Hepatocyte (in vitro differentiated cells): ENCODE measurements around the gene TRIM6. TPM values are rescaled to one million over a fixed set of nuclear protein-coding genes. Genes with fewer than 3 reads are reported as not detected.
A peak's percentile ranks its signal among the peaks of the same experiment; 100 is the strongest.
"Not testable (repeated sequence)": the region's sequence is repeated elsewhere in the genome, so short reads cannot be mapped to it uniquely, and the experiment has no call there.

ENCODE experiments used
- DNase-seq: peaks from one replicate; pipeline ENCODE4 v3.0.0-alpha.2; 2016; ENCODE audit warnings: low spot score
- H2AFZ ChIP-seq: fragments of 200-600 bp; sonication (generic); 2 replicates; pipeline ENCODE4 v1.6.0; 2016; ENCODE audit warnings: antibody characterized with exemption, mild to moderate bottlenecking
- H3K27ac ChIP-seq: fragments of 200-600 bp; sonication (generic); 2 replicates; pipeline ENCODE4 v1.5.1; 2016; ENCODE audit warnings: mild to moderate bottlenecking
- H3K27me3 ChIP-seq: fragments of 200-600 bp; sonication (generic); 2 replicates; pipeline ENCODE4 v1.6.1; 2016
- H3K36me3 ChIP-seq: fragments of 200-600 bp; sonication (generic); replicated peaks from 2 replicates; pipeline ENCODE4 v1.5.1; 2016; ENCODE audit warnings: low read depth; ENCODE audit not compliant: insufficient read depth
- H3K4me1 ChIP-seq: fragments of 200-600 bp; sonication (generic); 2 replicates; pipeline ENCODE4 v1.5.1; 2016; ENCODE audit warnings: mild to moderate bottlenecking, moderate library complexity; ENCODE audit not compliant: insufficient read depth
- H3K4me2 ChIP-seq: fragments of 200-600 bp; sonication (generic); 2 replicates; pipeline ENCODE4 v1.6.0; 2016
- H3K4me3 ChIP-seq: fragments of 200-600 bp; sonication (generic); 2 replicates; pipeline ENCODE4 v1.5.1; 2016; ENCODE audit warnings: mild to moderate bottlenecking
- H3K79me2 ChIP-seq: fragments of 200-600 bp; sonication (generic); 2 replicates; pipeline ENCODE4 v1.6.0; 2017; ENCODE audit warnings: mild to moderate bottlenecking
- H3K9me2 ChIP-seq: fragments of 200-600 bp; sonication (generic); replicated peaks from 2 replicates; pipeline ENCODE4 v1.6.0; 2017; ENCODE audit warnings: mild to moderate bottlenecking; ENCODE audit not compliant: insufficient read depth
- H3K9me3 ChIP-seq: fragments of 200-600 bp; sonication (generic); 2 replicates; pipeline ENCODE4 v1.5.1; 2016; ENCODE audit warnings: low read depth, mild to moderate bottlenecking
- H4K20me1 ChIP-seq: fragments of 200-600 bp; sonication (generic); 2 replicates; pipeline ENCODE4 v1.6.0; 2016; ENCODE audit warnings: mild to moderate bottlenecking; ENCODE audit not compliant: insufficient read depth, poor library complexity, severe bottlenecking
- CTCF ChIP-seq: fragments of 200-600 bp; sonication (generic); IDR thresholded peaks from 2 replicates; pipeline ENCODE4 v1.5.1; 2016; ENCODE audit warnings: antibody characterized with exemption, mild to moderate bottlenecking; ENCODE audit not compliant: poor library complexity
- EZH2 ChIP-seq: fragments of 200-600 bp; sonication (generic); IDR thresholded peaks from 2 replicates; pipeline ENCODE4 v1.6.1; 2016; ENCODE audit warnings: antibody characterized with exemption, mild to moderate bottlenecking, borderline replicate concordance
- EZH2phosphoT487 ChIP-seq: fragments of 200-600 bp; sonication (generic); IDR thresholded peaks from one replicate; pipeline ENCODE4 v1.6.1; 2018; ENCODE audit warnings: antibody characterized with exemption, mild to moderate bottlenecking, low read depth, moderate library complexity; ENCODE audit not compliant: unreplicated experiment, severe bottlenecking
- whole genome bisulfite sequencing: methylation state at CpG from one replicate; pipeline ENCODE4 v1.1.6; 2016; ENCODE audit warnings: low lambda C conversion rate; ENCODE audit errors: missing lambda C conversion rate; 5-methylcytosine and 5-hydroxymethylcytosine counted together
- polyA plus RNA-seq: library from polyadenylated mRNA; unstranded; fragments of >200 nt; fragmentation: Nextera tagmentation; extraction: Ambion mirVana; gene quantifications from 2 replicates; pipeline ENCODE4 v1.2.1, GENCODE V29; 2016
- total RNA-seq: library from RNA; depleted of rRNA; stranded (reverse); fragments of >200 nt; gene quantifications from 2 replicates; pipeline ENCODE4 v1.2.3, GENCODE V29; 2014

Gene TRIM6
- total and polyA plus RNA-seq, 2 experiments from 2014 or later: 4.3 to 10.7 TPM

DNA sequence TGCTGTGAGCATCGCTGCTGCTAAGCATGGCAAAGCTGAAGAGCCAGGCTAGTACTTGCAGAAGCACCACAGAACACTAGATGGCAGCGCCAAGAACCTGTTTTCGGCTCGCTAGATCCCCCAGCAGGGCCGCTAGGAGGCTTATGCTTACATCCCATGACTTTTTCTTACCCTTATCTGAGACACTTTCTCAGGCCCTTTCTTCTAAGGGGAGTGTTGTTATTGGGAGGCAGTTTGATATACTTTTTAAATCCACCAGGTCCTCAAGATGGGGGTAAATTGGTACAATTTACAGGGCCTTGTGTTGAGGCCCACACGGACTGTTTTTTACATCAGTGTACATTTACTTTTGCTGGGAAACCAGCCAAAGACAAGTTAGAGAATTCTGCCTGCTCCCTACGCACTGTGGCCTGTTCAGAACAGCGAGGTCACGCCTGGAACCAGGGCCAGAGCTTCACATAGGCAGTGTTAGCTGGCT, 4.0 kb downstream of the TRIM6 start:
- peak overlapping the region; percentile 70 for H3K27ac ChIP-seq

DNA sequence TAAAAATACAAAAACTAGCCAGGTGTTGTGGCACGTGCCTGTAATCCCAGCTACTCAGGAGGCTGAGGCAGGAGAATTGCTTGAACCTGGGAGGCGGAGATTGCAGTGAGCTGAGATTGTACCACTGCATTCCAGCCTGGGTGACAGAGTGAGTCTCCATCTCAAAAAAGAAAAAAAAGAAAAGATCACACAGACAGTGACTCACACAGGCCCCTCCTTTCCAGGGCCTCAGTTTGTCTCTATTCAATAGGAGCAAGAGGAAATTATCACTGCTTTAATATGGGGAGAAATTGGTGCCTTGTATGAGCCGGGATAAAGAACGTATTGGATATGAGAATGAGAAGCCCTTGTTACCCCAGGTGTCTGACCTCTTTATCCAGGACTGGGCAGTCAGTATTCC, 6.4 kb downstream of the TRIM6 start:
- not testable (repeated sequence) for H3K4me2 ChIP-seq, H3K27me3 ChIP-seq, H4K20me1 ChIP-seq

More for the DNA sequence above, 4.0 kb downstream of the TRIM6 start:
- 38% methylated on average over 9 of the region's 9 CpGs for WGBS
- Histone ChIP-seq H3K4me2 (peak overlapping the region; percentile 48), H4K20me1 (no peaks in the 10 kb centered on the region), H3K79me2 (peaks cover 5% of the 10 kb centered on the region), H3K9me3 (no peaks in the 10 kb centered on the region), H3K9me2 (no peaks in the 10 kb centered on the region), H3K36me3 (no peaks in the 10 kb centered on the region), H2AFZ (peak overlapping the region; percentile 68), H3K4me1 (no peaks in the 10 kb centered on the region), H3K4me3 (no peak overlapping the region), H3K27me3 (no peaks in the 10 kb centered on the region)
- peak; percentile 89 for DNase-seq
- TF ChIP-seq CTCF (peak; percentile 80), EZH2 (no peak)

GRCh38 chr11:5603326-5603725, 6.9 kb downstream of the TRIM6 start:
- no peaks in the 10 kb centered on the region for H3K36me3 ChIP-seq
- H3K4me1 ChIP-seq: no peaks in the 10 kb centered on the region
- no peak overlapping the region for H3K4me3 ChIP-seq
- 91% methylated on average over 8 of the region's 8 CpGs for WGBS
- no peak overlapping the region for H3K4me2 ChIP-seq
- no peak overlapping the region for H3K27ac ChIP-seq
- H2AFZ ChIP-seq: no peak overlapping the region
- H3K79me2 ChIP-seq: peaks cover 5% of the 10 kb centered on the region
- H3K27me3 ChIP-seq: no peaks in the 10 kb centered on the region
- no peak for DNase-seq
- no peaks in the 10 kb centered on the region for H3K9me2 ChIP-seq
- H3K9me3 ChIP-seq: no peaks in the 10 kb centered on the region
- TF ChIP-seq EZH2phosphoT487: no peak
- TF ChIP-seq EZH2: no peak
- no peak for TF ChIP-seq CTCF
- H4K20me1 ChIP-seq: no peaks in the 10 kb centered on the region

More for the DNA sequence above, 6.4 kb downstream of the TRIM6 start:
- H3K79me2 ChIP-seq, DNase-seq, H3K36me3 ChIP-seq, H3K4me3 ChIP-seq, H3K4me1 ChIP-seq, H3K9me3 ChIP-seq, H2AFZ ChIP-seq, H3K9me2 ChIP-seq, H3K27ac ChIP-seq: not testable (repeated sequence)
- WGBS: 86% methylated on average over 4 of the region's 4 CpGs

GRCh38 chr11:5604896-5605295, 8.5 kb downstream of the TRIM6 start:
- Histone ChIP-seq H3K4me3 (no peak overlapping the region), H3K79me2 (no peaks in the 10 kb centered on the region), H3K36me3 (no peaks in the 10 kb centered on the region), H3K4me1 (no peaks in the 10 kb centered on the region), H2AFZ (no peak overlapping the region), H3K9me2 (no peaks in the 10 kb centered on the region), H4K20me1 (no peaks in the 10 kb centered on the region), H3K27ac (no peak overlapping the region), H3K4me2 (no peak overlapping the region), H3K27me3 (no peaks in the 10 kb centered on the region), H3K9me3 (no peaks in the 10 kb centered on the region)
- no peak for DNase-seq
- TF ChIP-seq CTCF: no peak
- 71% methylated on average over 4 of the region's 4 CpGs for WGBS
